OCI-LY1 (cell line): ENCODE measurements around the gene HMCN2.

ENCODE experiments used
- H2AFZ ChIP-seq: fragments of 200-600 bp; sonication (generic), shearing (Covaris generic); 2 replicates; pipeline ENCODE4 v1.6.0; 2014; ENCODE audit warnings: antibody characterized with exemption, mild to moderate bottlenecking, low read length
- H3F3A ChIP-seq: fragments of 200-600 bp; sonication (generic), shearing (Covaris generic); 2 replicates; pipeline ENCODE4 v1.6.0; 2014; ENCODE audit warnings: mild to moderate bottlenecking, antibody characterized with exemption, low read length, moderate library complexity; ENCODE audit not compliant: insufficient read depth
- H3K27ac ChIP-seq: fragments of 200-600 bp; sonication (generic); 2 replicates; pipeline ENCODE4 v1.5.1; 2014; ENCODE audit warnings: low read length, mixed run types, mild to moderate bottlenecking, low read depth; ENCODE audit not compliant: poor library complexity, severe bottlenecking
- H3K27me3 ChIP-seq: fragments of 200-600 bp; sonication (generic); 2 replicates; pipeline ENCODE4 v1.6.0; 2014; ENCODE audit warnings: antibody characterized with exemption, mild to moderate bottlenecking, low read length, moderate library complexity; ENCODE audit not compliant: insufficient read depth
- H3K36me3 ChIP-seq: fragments of 200-600 bp; sonication (generic); 2 replicates; pipeline ENCODE4 v1.6.1; 2014; ENCODE audit warnings: mild to moderate bottlenecking, antibody characterized with exemption, low read length, moderate library complexity, mixed read lengths; ENCODE audit not compliant: insufficient read depth
- H3K4me1 ChIP-seq: fragments of 200-600 bp; sonication (generic); 2 replicates; pipeline ENCODE4 v1.5.1; 2014; ENCODE audit warnings: mild to moderate bottlenecking, low read length, moderate library complexity; ENCODE audit not compliant: insufficient read depth, severe bottlenecking
- H3K4me2 ChIP-seq: fragments of 200-600 bp; sonication (generic), shearing (Covaris generic); 2 replicates; pipeline ENCODE4 v1.6.1; 2014; ENCODE audit warnings: low read length
- H3K4me3 ChIP-seq: fragments of 200-600 bp; sonication (generic); 2 replicates; pipeline ENCODE4 v1.5.1; 2014; ENCODE audit warnings: low read length, low read depth, mild to moderate bottlenecking, mixed read lengths; ENCODE audit not compliant: poor library complexity, severe bottlenecking
- H3K79me2 ChIP-seq: fragments of 200-600 bp; shearing (Covaris generic); 2 replicates; pipeline ENCODE4 v1.6.1; 2016; ENCODE audit warnings: mixed run types, low read length, mixed read lengths; ENCODE audit not compliant: insufficient read depth
- H3K9ac ChIP-seq: fragments of 200-600 bp; sonication (generic), shearing (Covaris generic); 2 replicates; pipeline ENCODE4 v1.6.1; 2014; ENCODE audit warnings: mild to moderate bottlenecking, low read length, mixed read lengths
- H3K9me2 ChIP-seq: fragments of 200-600 bp; sonication (generic), shearing (Covaris generic); 2 replicates; pipeline ENCODE4 v1.6.1; 2014; ENCODE audit warnings: low read depth, mild to moderate bottlenecking, low read length, mixed read lengths
- H3K9me3 ChIP-seq: fragments of 200-600 bp; shearing (Covaris generic); 2 replicates; pipeline ENCODE4 v1.6.1; 2014; ENCODE audit warnings: low read length, mixed read lengths
- H4K20me1 ChIP-seq: fragments of 200-600 bp; sonication (generic), shearing (Covaris generic); 2 replicates; pipeline ENCODE4 v1.6.0; 2016; ENCODE audit warnings: mild to moderate bottlenecking, low read length; ENCODE audit not compliant: insufficient read depth
- CTCF ChIP-seq: fragments of 200-600 bp; sonication (generic), shearing (Covaris generic); IDR thresholded peaks from 2 replicates; pipeline ENCODE4 v1.5.1; 2017; ENCODE audit warnings: mild to moderate bottlenecking, antibody characterized with exemption, low read length, moderate library complexity, mixed read lengths
- EZH2 ChIP-seq: fragments of 200-600 bp; sonication (generic), shearing (Covaris generic); IDR thresholded peaks from 2 replicates; pipeline ENCODE4 v1.8.0; 2017; ENCODE audit warnings: borderline replicate concordance, mixed run types, mild to moderate bottlenecking, antibody characterized with exemption, low read length, moderate library complexity, mixed read lengths

Gene HMCN2

GRCh38 chr9:130229759-130230158 is 35.8 kb upstream of the HMCN2 start:
- no peak overlapping the region for H3K9ac ChIP-seq
- H3K9me3 ChIP-seq = no peaks in the 10 kb centered on the region
- H3K4me2 ChIP-seq = no peak overlapping the region
- H3K27me3 ChIP-seq = peaks cover 8% of the 10 kb centered on the region; the same call in 1 of the 2 replicates
- no peak overlapping the region for H3K4me3 ChIP-seq
- H3K4me1 ChIP-seq = no peaks in the 10 kb centered on the region
- H3K27ac ChIP-seq = no peak overlapping the region
- H3F3A ChIP-seq = no peaks in the 10 kb centered on the region
- H3K79me2 ChIP-seq = no peaks in the 10 kb centered on the region
- H3K36me3 ChIP-seq = no peaks in the 10 kb centered on the region; the same call in 1 of the 2 replicates
- no peaks in the 10 kb centered on the region for H3K9me2 ChIP-seq
- TF ChIP-seq EZH2 (no peak), CTCF (no peak)
- no peak overlapping the region for H2AFZ ChIP-seq
- H4K20me1 ChIP-seq = no peaks in the 10 kb centered on the region

GRCh38 chr9:130230631-130231030 is 34.9 kb upstream of the HMCN2 start:
- Histone ChIP-seq H3K79me2 (no peaks in the 10 kb centered on the region), H3F3A (no peaks in the 10 kb centered on the region), H3K36me3 (no peaks in the 10 kb centered on the region; the same call in 1 of the 2 replicates), H2AFZ (no peak overlapping the region), H3K27ac (no peak overlapping the region), H3K9ac (no peak overlapping the region), H3K4me1 (no peaks in the 10 kb centered on the region), H4K20me1 (no peaks in the 10 kb centered on the region), H3K9me3 (no peaks in the 10 kb centered on the region), H3K27me3 (peaks cover 8% of the 10 kb centered on the region; the same call in 1 of the 2 replicates), H3K4me2 (no peak overlapping the region), H3K4me3 (no peak overlapping the region), H3K9me2 (no peaks in the 10 kb centered on the region)
- TF ChIP-seq CTCF = no peak
- TF ChIP-seq EZH2 = no peak

- Histone ChIP-seq H3K27ac (no peak overlapping the region), H3F3A (no peaks in the 10 kb centered on the region), H2AFZ (no peak overlapping the region), H3K9me3 (no peaks in the 10 kb centered on the region), H3K79me2 (no peaks in the 10 kb centered on the region), H4K20me1 (no peaks in the 10 kb centered on the region), H3K4me2 (no peak overlapping the region), H3K9me2 (no peaks in the 10 kb centered on the region), H3K9ac (no peak overlapping the region), H3K27me3 (no peaks in the 10 kb centered on the region), H3K4me1 (peaks cover 9% of the 10 kb centered on the region), H3K4me3 (no peak overlapping the region), H3K36me3 (no peaks in the 10 kb centered on the region)
- TF ChIP-seq EZH2 (no peak), CTCF (no peak)
Measured at GRCh38 chr9:130232899-130233586, 32.5 kb upstream of the HMCN2 start.
